Aorta (tissue), 5 donors: Measurements from ENCODE around the gene ZNF329. TPM values are rescaled to one million over a fixed set of nuclear protein-coding genes. Genes with fewer than 3 reads are reported as not detected.

ENCODE experiments used
- ATAC-seq: fragments of 200-7000 bp; cut with Tn5 transposase; one replicate; pipeline ENCODE4 v1.9.1; 2022; ENCODE audit warnings: moderate library complexity; ENCODE audit not compliant: low FRiP score
- DNase-seq, 2 donors: peaks; one replicate each; pipeline ENCODE4 v3.0.0-alpha.2; 2020
- H3K27ac ChIP-seq, 2 donors: one replicate each; pipeline ENCODE4 v1.5.1; 2013; ENCODE audit warnings: low read length in 2 of 2, mild to moderate bottlenecking in 2 of 2, moderate library complexity in 2 of 2, control low read depth in 1 of 2, inconsistent platforms in 1 of 2, low read depth in 1 of 2
- H3K27me3 ChIP-seq, 2 donors: one replicate each; pipeline ENCODE4 v1.6.1; 2013; ENCODE audit warnings: control low read depth in 1 of 2, low read length in 1 of 2, mild to moderate bottlenecking in 1 of 2, moderate library complexity in 1 of 2; ENCODE audit not compliant: insufficient read depth in 2 of 2, control insufficient read depth in 1 of 2
- H3K36me3 ChIP-seq, 2 donors: one replicate each; pipeline ENCODE4 v1.6.1; 2013; ENCODE audit warnings: control low read depth in 1 of 2, low read length in 1 of 2, mild to moderate bottlenecking in 1 of 2; ENCODE audit not compliant: insufficient read depth in 2 of 2, control insufficient read depth in 1 of 2
- H3K4me1 ChIP-seq, 2 donors: one replicate each; pipeline ENCODE4 v1.6.1; 2013; ENCODE audit warnings: low read length in 2 of 2, control low read depth in 1 of 2, mild to moderate bottlenecking in 1 of 2, moderate library complexity in 1 of 2; ENCODE audit not compliant: insufficient read depth in 2 of 2, control insufficient read depth in 1 of 2
- H3K4me3 ChIP-seq, 2 donors: one replicate each; pipeline ENCODE4 v1.5.1; 2013; ENCODE audit warnings: low read length in 2 of 2, control low read depth in 1 of 2, mild to moderate bottlenecking in 1 of 2
- H3K9me3 ChIP-seq: one replicate; pipeline ENCODE4 v1.6.1; 2013; ENCODE audit warnings: mild to moderate bottlenecking, low read length; ENCODE audit not compliant: control insufficient read depth
- WGBS, 2 donors: extraction: QIAGEN DNeasy Blood & Tissue Kit; methylation state at CpG; one replicate each; pipeline ENCODE4 v1.1.7; 2013; 5-methylcytosine and 5-hydroxymethylcytosine counted together
- intact Hi-C, 2 donors: fragments of 100-400 bp; cut with DNase I; formaldehyde crosslinking; loops; one replicate each; pipeline versions ENCODE4 v1.14.2 to v1.15.0; 2022
- long read RNA-seq, 2 donors: library from polyadenylated mRNA; unstranded; transcript quantifications; one replicate each; pipeline ENCODE4 v2.0.0, GENCODE V29; 2020 to 2021
- polyA plus RNA-seq, 2 donors: library from polyadenylated mRNA; stranded (reverse); fragments of 200-250 nt; gene quantifications; one replicate each; pipeline ENCODE4 v1.2.3, GENCODE V29; 2013
- total RNA-seq, 2 donors: library from RNA; stranded (reverse); fragmentation: NEBNext Ultra II Directional; extraction: Animal tissue kit (Norgen Biotek cat#: 25700); gene quantifications; one replicate each; pipeline ENCODE4 v1.2.1, GENCODE V29; 2021
- donor health status: healthy with polysubstance abuse.
- donor health status: Bipolar disorder and iron deficiency.
- donor health status: DM: no; HTN: no; CAD: no.
- donor health status: DM: no; HTN: no; CAD: no.
- donor health status: DM: yes; HTN: yes; CAD: no.

ZNF329 gene
- total RNA-seq (10 to 100 TPM in 1 of 2 donors, 1 to 10 TPM in 1; 9.4 to 10.6 TPM), polyA plus RNA-seq (1 to 10 TPM; 4.1 to 5.5 TPM)
- long read RNA-seq, donor 1, partial matches to known transcripts, result 1 of 6 reads
- long read RNA-seq, donor 1, other reads (novel, unspliced or antisense), result 4 of 6 reads
- long read RNA-seq, donor 2, partial matches to known transcripts, result 0 of 4 reads
- long read RNA-seq, donor 2, other reads (novel, unspliced or antisense), result 4 of 4 reads

DNA sequence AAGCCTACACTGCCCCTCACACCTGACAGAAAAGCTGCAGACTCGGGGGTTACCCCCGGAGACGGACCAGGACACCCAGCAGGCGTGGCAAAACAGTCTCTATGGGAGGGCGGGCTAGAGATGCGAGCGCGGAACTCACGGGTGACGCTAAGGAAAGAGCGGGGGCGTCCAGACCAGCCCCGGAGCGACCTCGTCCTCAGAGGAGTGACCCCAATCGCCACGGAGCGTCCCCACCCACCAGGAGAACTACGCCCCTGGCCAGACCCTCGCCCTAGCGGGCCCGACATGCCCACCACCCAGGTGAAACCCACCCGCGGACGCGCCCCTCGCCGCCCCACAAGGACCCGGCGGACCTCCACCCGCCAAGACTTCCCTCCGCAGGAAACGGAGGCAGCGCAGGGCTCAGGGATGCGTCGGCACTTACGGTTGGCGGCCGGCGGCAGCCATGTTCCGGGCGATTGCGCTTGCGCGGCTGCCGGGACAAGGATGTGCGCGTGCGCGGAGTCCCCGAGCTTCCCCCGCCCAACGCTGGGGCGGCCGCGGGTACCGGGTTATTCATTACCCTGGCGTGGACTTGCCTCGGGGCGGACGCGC, at the start of gene ZNF329:
TSS of gene ZNF329 (minus strand) at position 462 of the 594 bp plus-strand sequence. CDS start 21,286 bp downstream, outside the sequence.
- Histone ChIP-seq H3K4me3 (peak within 1 kb of the TSS; percentile 30 to 95), H3K36me3 (no peaks in the 10 kb centered on the region), H3K4me1 (peaks cover 0 to 7% of the 10 kb centered on the region in 2 donors), H3K9me3 (peaks cover 1% of the 10 kb centered on the region), H3K27me3 (no peaks in the 10 kb centered on the region), H3K27ac (peak within 1 kb of the TSS in 1 of 2 donors; percentile 0)
- ATAC-seq (peak; percentile 91), DNase-seq (peak; percentile 90 to 97)
- WGBS, 2 donors, result 0% methylated on average over 59 to 62 of the region's 62 CpGs
- intact Hi-C loops, result loop anchor here (5.0 to 10.0 kb wide), 2 partner anchors 403 to 1046 kb away; partner anchors contain the start of gene ZNF776 (in 1 of the 2)

DNA sequence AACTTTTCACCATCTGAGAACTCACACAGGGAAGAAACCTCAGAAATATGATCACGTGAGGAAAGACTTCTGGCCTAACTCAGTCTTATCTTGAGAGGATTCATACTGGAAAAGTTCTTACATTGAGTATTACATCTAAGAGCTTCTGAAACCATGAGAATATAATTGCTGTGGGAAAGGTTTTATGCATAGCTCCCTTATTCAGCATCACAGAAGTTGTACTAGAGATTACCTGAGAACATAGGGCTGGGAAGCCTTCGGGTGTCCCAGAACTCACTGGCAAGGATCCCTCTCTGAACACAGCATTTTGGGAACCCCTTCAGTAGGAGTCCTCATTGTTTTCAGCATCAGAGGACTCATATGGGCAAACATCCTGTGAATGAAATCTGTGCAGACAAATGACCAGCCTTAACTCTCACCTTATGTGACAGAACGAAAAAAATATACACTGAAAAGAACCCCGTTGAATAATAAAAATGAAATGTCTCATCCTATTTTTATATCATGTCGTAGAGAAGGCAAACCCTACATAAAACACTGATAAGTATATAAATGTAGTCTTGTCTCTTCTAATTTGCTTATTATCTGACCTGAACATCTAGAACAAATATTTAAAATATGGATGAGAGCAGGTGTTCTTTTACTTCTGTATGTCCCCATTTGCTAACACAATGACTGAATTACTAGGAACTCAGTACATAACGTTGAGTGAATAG, 46.5 kb upstream of the ZNF329 start:
- no peak for ATAC-seq
- H3K27ac ChIP-seq, result no peak overlapping the region
- H3K27me3 ChIP-seq, result no peaks in the 10 kb centered on the region
- 78 to 81% methylated on average over 6 of the region's 6 CpGs for WGBS, 2 donors
- no peak for DNase-seq
- no peak overlapping the region for H3K4me3 ChIP-seq
- H3K9me3 ChIP-seq, result peaks cover 54% of the 10 kb centered on the region
- intact Hi-C loops, result no loop called here
- H3K4me1 ChIP-seq, result no peaks in the 10 kb centered on the region
- H3K36me3 ChIP-seq, result peaks cover 19 to 37% of the 10 kb centered on the region in 2 donors

DNA sequence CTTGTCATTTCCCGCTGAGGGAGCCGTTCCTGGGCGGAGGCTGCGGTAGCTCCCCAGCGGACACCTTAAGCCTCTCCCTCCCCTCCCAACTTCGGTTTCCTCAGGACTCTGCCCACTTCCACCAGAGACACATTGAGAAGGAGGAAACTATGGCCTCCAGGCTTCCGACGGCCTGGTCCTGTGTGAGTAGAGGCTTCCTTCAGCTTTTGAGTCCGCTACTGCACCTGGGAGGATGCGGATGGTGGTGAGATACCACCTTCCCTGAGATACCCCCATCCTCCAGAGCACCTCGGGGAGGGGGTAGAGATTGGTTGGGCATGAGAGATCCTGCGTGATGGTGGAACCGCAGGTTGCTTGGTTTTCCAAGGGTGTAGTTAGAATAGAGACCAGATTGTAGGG, 33.2 kb upstream of the ZNF329 start:
- Histone ChIP-seq H3K4me1 (no peaks in the 10 kb centered on the region), H3K9me3 (peaks cover 31% of the 10 kb centered on the region), H3K4me3 (peak overlapping the region; percentile 55 to 74), H3K27me3 (no peaks in the 10 kb centered on the region), H3K36me3 (peaks cover 15 to 16% of the 10 kb centered on the region in 2 donors), H3K27ac (peak overlapping the region in 1 of 2 donors; percentile 18)
- no peak for DNase-seq
- intact Hi-C loops, result loop anchor here in 1 of 2 donors (5.0 kb wide), 1 partner anchor 118 kb away; no protein-coding TSS in a partner anchor
- 16 to 17% methylated on average over 13 of the region's 13 CpGs for WGBS, 2 donors
- no peak for ATAC-seq

DNA sequence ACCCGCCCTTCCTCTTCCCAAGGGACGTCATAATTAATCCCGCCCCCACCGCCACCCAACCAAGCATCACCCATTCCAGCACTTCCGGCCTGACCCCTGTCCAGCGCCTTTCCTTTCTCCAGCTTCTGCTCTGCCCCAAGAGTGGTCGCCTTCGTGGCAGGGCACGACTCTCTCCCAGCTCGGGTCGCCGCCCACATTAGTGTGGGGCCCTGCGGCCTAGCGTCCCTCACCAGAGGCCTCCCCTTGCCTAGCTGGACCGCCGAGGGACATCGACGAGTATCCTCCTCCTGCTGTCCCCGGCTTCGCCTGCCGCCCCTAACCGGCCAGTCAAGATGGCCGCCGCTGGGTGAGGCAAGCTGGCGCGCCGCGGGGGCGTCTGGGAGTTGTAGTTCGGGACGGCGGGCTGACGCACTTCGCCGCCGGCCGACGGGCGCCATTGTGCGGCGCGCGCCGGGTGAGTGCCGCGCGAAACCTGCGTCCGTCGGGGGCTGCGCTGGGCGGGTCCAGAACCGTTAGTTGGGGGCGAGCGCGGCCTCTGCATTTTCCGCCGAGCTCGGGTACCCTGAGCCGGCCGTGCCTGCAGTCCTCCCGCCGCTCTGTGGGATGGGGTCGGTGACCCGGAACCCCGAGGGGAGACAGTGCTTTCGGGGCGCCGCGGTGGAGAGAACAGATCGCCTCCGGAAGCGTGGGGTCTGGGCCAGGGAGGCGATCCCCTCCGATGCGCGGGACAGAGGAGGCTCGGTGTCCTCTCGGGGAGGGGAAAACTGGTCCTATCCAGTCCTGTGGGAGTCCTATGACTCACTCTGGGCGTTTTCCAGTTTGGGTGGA, 32.6 kb upstream of the ZNF329 start, which contains the start of gene ZNF274:
TSS of gene ZNF274 (plus strand) at position 73 of the 828 bp plus-strand sequence. CDS start 905 bp downstream, outside the sequence.
- intact Hi-C loops, result loop anchor here in 1 of 2 donors (5.0 kb wide), 1 partner anchor 119 kb away; no protein-coding TSS in a partner anchor
- DNase-seq (peak; percentile 96 to 98), ATAC-seq (peak; percentile 98)
- H3K27me3 ChIP-seq, result no peaks in the 10 kb centered on the region
- H3K9me3 ChIP-seq, result peaks cover 32% of the 10 kb centered on the region
- H3K4me3 ChIP-seq, result peak within 1 kb of the TSS; percentile 55 to 74
- H3K27ac ChIP-seq, result peak within 1 kb of the TSS; percentile 6 to 85
- no peaks in the 10 kb centered on the region for H3K4me1 ChIP-seq
- WGBS, 2 donors, result 1% methylated on average over 64 to 80 of the region's 80 CpGs
- H3K36me3 ChIP-seq, result peaks cover 15 to 19% of the 10 kb centered on the region in 2 donors

DNA sequence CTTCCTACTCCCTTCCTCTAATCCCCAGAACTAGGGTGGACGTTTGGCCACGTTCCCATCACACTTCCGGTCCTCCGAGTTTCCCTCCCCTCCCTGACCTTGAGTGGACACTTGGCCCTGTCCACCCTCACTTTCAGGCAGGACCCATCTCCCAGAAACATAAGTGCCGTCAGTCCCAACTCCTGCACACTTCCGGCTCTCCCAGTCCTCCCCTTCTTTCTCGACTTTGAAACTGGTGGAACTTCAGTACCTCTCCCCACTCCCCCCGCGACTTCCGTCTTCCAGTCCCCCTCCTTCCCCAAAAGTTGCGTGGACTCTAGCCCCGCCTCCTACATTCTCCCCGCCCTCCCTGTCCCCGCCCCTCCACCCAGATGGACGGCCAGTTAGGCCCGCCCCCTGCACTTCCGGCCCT, 32.0 kb upstream of the ZNF329 start:
- peaks cover 14 to 19% of the 10 kb centered on the region in 2 donors for H3K36me3 ChIP-seq
- H3K9me3 ChIP-seq, result peaks cover 34% of the 10 kb centered on the region
- WGBS, 2 donors, result 3 to 7% methylated on average over 15 to 17 of the region's 17 CpGs
- no peaks in the 10 kb centered on the region for H3K27me3 ChIP-seq
- H3K27ac ChIP-seq, result peak overlapping the region in 1 of 2 donors; percentile 23
- DNase-seq (no peak), ATAC-seq (peak; percentile 94)
- intact Hi-C loops, result loop anchor here in 1 of 2 donors (5.0 kb wide), 1 partner anchor 120 kb away; no protein-coding TSS in a partner anchor
- no peak overlapping the region for H3K4me3 ChIP-seq
- no peaks in the 10 kb centered on the region for H3K4me1 ChIP-seq

DNA sequence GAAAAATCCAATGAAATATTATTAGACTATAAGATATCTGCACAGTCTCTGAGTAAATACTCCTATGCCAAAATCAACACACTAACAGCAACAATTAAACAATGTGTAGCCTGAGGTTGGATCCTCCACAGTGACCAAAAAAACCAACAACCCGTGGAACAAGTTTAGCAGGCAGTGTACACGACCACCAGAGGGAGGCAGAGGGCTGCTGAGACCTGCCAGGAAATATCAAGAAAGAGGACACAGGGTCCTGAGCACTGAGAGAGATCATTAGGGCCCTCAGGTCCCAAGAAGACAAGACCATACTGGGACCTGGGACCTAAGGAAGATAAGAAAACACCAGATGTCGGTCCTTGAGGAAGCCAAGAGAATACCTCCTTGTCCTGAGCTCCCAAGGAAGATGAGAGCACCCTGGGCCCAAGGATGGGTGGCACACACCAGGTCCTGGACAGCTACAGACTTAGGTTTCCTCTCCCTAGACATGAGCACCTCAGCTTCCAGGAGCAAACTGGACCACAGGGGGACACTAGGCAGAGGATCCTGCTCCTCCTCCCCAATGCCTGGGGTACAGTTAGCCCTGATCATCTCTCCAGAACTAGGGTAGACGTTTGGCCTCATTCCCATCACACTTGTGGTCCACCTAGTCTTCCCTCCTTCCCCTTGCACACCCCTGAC, 31.4 kb upstream of the ZNF329 start:
- H3K27ac ChIP-seq, result peak overlapping the region in 1 of 2 donors; percentile 23
- DNase-seq (peak in 1 of 2 donors; percentile 59), ATAC-seq (no peak)
- H3K9me3 ChIP-seq, result peaks cover 33% of the 10 kb centered on the region
- WGBS, 2 donors, result 36 to 45% methylated on average over 4 of the region's 4 CpGs
- peaks cover 13% of the 10 kb centered on the region in 2 donors for H3K36me3 ChIP-seq
- intact Hi-C loops, result loop anchor here in 1 of 2 donors (5.0 kb wide), 1 partner anchor 120 kb away; no protein-coding TSS in a partner anchor
- no peak overlapping the region for H3K4me3 ChIP-seq
- no peaks in the 10 kb centered on the region for H3K27me3 ChIP-seq
- H3K4me1 ChIP-seq, result no peaks in the 10 kb centered on the region

DNA sequence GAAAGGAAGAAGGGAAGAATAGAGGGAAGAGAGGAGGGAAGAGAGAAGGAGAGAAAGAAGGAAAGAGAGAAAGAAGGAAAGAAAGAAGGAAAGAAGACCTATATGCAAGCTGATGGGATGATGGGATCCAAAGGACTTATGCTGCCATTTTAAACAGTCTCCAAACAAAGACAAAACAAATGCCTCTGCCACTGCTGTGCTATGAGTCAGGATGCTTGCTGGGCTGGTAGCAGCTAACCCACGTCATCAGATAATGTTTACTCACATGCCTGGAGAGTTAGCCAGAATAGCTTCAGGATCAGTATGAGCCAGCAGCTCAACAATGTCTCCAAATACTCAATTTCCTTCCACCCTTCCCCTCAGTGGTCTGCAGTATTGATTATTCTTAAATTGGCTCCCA, 20.3 kb upstream of the ZNF329 start:
- DNase-seq (no peak), ATAC-seq (no peak)
- H3K4me1 ChIP-seq, result no peaks in the 10 kb centered on the region
- intact Hi-C loops, result no loop called here
- H3K27ac ChIP-seq, result no peak overlapping the region
- WGBS, 2 donors, result 24 to 43% methylated on average over 1 of the region's 1 CpG
- no peak overlapping the region for H3K4me3 ChIP-seq
- no peaks in the 10 kb centered on the region for H3K27me3 ChIP-seq
- H3K9me3 ChIP-seq, result peaks cover 28% of the 10 kb centered on the region
- H3K36me3 ChIP-seq, result no peaks in the 10 kb centered on the region
